Duodenal mucosa (tissue), 2 donors: ENCODE measurements around the gene FOXJ3.

Experiments
- H3K27ac ChIP-seq: one replicate; pipeline ENCODE4 v1.7.0; 2013; ENCODE audit warnings: low read depth, low read length
- H3K27me3 ChIP-seq, 2 donors: one replicate each; pipeline ENCODE4 v1.7.0; 2013; ENCODE audit warnings: low read length in 2 of 2, control low read depth in 1 of 2; ENCODE audit not compliant: insufficient read depth in 2 of 2, control insufficient read depth in 1 of 2
- H3K36me3 ChIP-seq, 2 donors: one replicate each; pipeline ENCODE4 v1.7.0; 2013; ENCODE audit warnings: low read length in 2 of 2, control low read depth in 1 of 2; ENCODE audit not compliant: insufficient read depth in 2 of 2, control insufficient read depth in 1 of 2
- H3K4me1 ChIP-seq, 2 donors: one replicate each; pipeline ENCODE4 v1.7.0; 2013; ENCODE audit warnings: low read length in 2 of 2, control low read depth in 1 of 2; ENCODE audit not compliant: insufficient read depth in 2 of 2, control insufficient read depth in 1 of 2
- H3K4me3 ChIP-seq, 2 donors: one replicate each; pipeline ENCODE4 v1.7.0; 2013; ENCODE audit warnings: low read length in 2 of 2, low read depth in 1 of 2
- H3K9ac ChIP-seq, 2 donors: one replicate each; pipeline ENCODE4 v1.7.0; 2013; ENCODE audit warnings: low read length in 2 of 2, low read depth in 1 of 2
- H3K9me3 ChIP-seq, 2 donors: one replicate each; pipeline ENCODE4 v1.7.0; 2013; ENCODE audit warnings: low read length in 2 of 2, control low read depth in 1 of 2; ENCODE audit not compliant: control insufficient read depth in 1 of 2

The FOXJ3 gene

GRCh38 chr1:42335809-42336518 is 929 bp upstream of the FOXJ3 start:
- H3K36me3 ChIP-seq, result no peaks in the 10 kb centered on the region
- peak overlapping the region; percentile 98 for H3K27ac ChIP-seq
- H3K27me3 ChIP-seq, result no peaks in the 10 kb centered on the region
- peak overlapping the region; percentile 92 to 98 for H3K9ac ChIP-seq
- peak overlapping the region; percentile 92 to 93 for H3K4me3 ChIP-seq
- no peaks in the 10 kb centered on the region for H3K9me3 ChIP-seq
- H3K4me1 ChIP-seq, result peaks cover 16 to 34% of the 10 kb centered on the region in 2 donors

GRCh38 chr1:42334240-42335049 is 590 bp downstream of the FOXJ3 start:
- no peaks in the 10 kb centered on the region for H3K27me3 ChIP-seq
- no peaks in the 10 kb centered on the region for H3K36me3 ChIP-seq
- peak overlapping the region; percentile 98 for H3K27ac ChIP-seq
- H3K4me3 ChIP-seq, result peak overlapping the region; percentile 92 to 93
- peak overlapping the region; percentile 92 to 98 for H3K9ac ChIP-seq
- peaks cover 16 to 22% of the 10 kb centered on the region in 2 donors for H3K4me1 ChIP-seq
- H3K9me3 ChIP-seq, result no peaks in the 10 kb centered on the region

- peaks cover 16 to 20% of the 10 kb centered on the region in 2 donors for H3K4me1 ChIP-seq
- H3K9ac ChIP-seq, result peak overlapping the region; percentile 92 to 98
- H3K36me3 ChIP-seq, result no peaks in the 10 kb centered on the region
- H3K27ac ChIP-seq, result no peak overlapping the region
- no peaks in the 10 kb centered on the region for H3K27me3 ChIP-seq
- peak overlapping the region; percentile 92 to 93 for H3K4me3 ChIP-seq
- H3K9me3 ChIP-seq, result no peaks in the 10 kb centered on the region
Observed at GRCh38 chr1:42333662-42334239, 1.3 kb downstream of the FOXJ3 start.

GRCh38 chr1:42332877-42333276 is 2.2 kb downstream of the FOXJ3 start:
- no peak overlapping the region for H3K4me3 ChIP-seq
- H3K36me3 ChIP-seq, result no peaks in the 10 kb centered on the region
- H3K9ac ChIP-seq, result no peak overlapping the region
- no peak overlapping the region for H3K27ac ChIP-seq
- peaks cover 16 to 20% of the 10 kb centered on the region in 2 donors for H3K4me1 ChIP-seq
- no peaks in the 10 kb centered on the region for H3K27me3 ChIP-seq
- no peaks in the 10 kb centered on the region for H3K9me3 ChIP-seq

- no peaks in the 10 kb centered on the region for H3K36me3 ChIP-seq
- no peaks in the 10 kb centered on the region for H3K9me3 ChIP-seq
- H3K9ac ChIP-seq, result no peak overlapping the region
- no peaks in the 10 kb centered on the region for H3K27me3 ChIP-seq
- H3K27ac ChIP-seq, result no peak overlapping the region
- peaks cover 7 to 13% of the 10 kb centered on the region in 2 donors for H3K4me1 ChIP-seq
- H3K4me3 ChIP-seq, result no peak overlapping the region
Observed at GRCh38 chr1:42330215-42330614, 4.8 kb downstream of the FOXJ3 start.

GRCh38 chr1:42328916-42329496 is 6.0 kb downstream of the FOXJ3 start:
- Histone ChIP-seq H3K36me3 (no peaks in the 10 kb centered on the region), H3K27me3 (no peaks in the 10 kb centered on the region), H3K4me3 (no peak overlapping the region), H3K9ac (no peak overlapping the region), H3K27ac (no peak overlapping the region), H3K4me1 (peaks cover 7 to 16% of the 10 kb centered on the region in 2 donors), H3K9me3 (no peaks in the 10 kb centered on the region)

GRCh38 chr1:42328047-42328625 is 6.9 kb downstream of the FOXJ3 start:
- no peak overlapping the region for H3K27ac ChIP-seq
- no peaks in the 10 kb centered on the region for H3K9me3 ChIP-seq
- no peaks in the 10 kb centered on the region for H3K27me3 ChIP-seq
- no peak overlapping the region for H3K4me3 ChIP-seq
- no peaks in the 10 kb centered on the region for H3K36me3 ChIP-seq
- no peak overlapping the region for H3K9ac ChIP-seq
- H3K4me1 ChIP-seq, result peaks cover 0 to 14% of the 10 kb centered on the region in 2 donors

GRCh38 chr1:42325014-42325402 is 10.0 kb downstream of the FOXJ3 start:
- no peaks in the 10 kb centered on the region for H3K36me3 ChIP-seq
- no peak overlapping the region for H3K27ac ChIP-seq
- H3K27me3 ChIP-seq, result no peaks in the 10 kb centered on the region
- no peaks in the 10 kb centered on the region for H3K9me3 ChIP-seq
- peaks cover 0 to 20% of the 10 kb centered on the region in 2 donors for H3K4me1 ChIP-seq
- H3K9ac ChIP-seq, result no peak overlapping the region
- H3K4me3 ChIP-seq, result no peak overlapping the region

GRCh38 chr1:42324398-42325013 is 10.5 kb downstream of the FOXJ3 start:
- no peaks in the 10 kb centered on the region for H3K27me3 ChIP-seq
- H3K36me3 ChIP-seq, result no peaks in the 10 kb centered on the region
- H3K4me1 ChIP-seq, result peaks cover 2 to 20% of the 10 kb centered on the region in 2 donors
- no peak overlapping the region for H3K27ac ChIP-seq
- no peak overlapping the region for H3K9ac ChIP-seq
- no peak overlapping the region for H3K4me3 ChIP-seq
- H3K9me3 ChIP-seq, result no peaks in the 10 kb centered on the region
